Breast epithelium (tissue), 4 donors: ENCODE data around the gene MBOAT1. TPM values are rescaled to one million over a fixed set of nuclear protein-coding genes. Genes with fewer than 3 reads are reported as not detected.
A peak's percentile ranks its signal among the peaks of the same experiment; 100 is the strongest.

ENCODE experiments used
- DNase-seq, 2 donors: peaks; one replicate each; pipeline ENCODE4 v3.0.0-alpha.2; 2019; ENCODE audit warnings: low spot score in 2 of 2
- H3K27ac ChIP-seq, 2 donors: fragments of 200-600 bp; sonication (generic) in 1 of 2; one replicate each; pipeline ENCODE4 v1.5.1; 2016 to 2019; ENCODE audit warnings: mild to moderate bottlenecking in 1 of 2
- H3K27me3 ChIP-seq, 2 donors: fragments of 200-600 bp; sonication (generic) in 1 of 2; one replicate each; pipeline versions ENCODE4 v1.5.1 to v1.6.0; 2017 to 2019; ENCODE audit warnings: control low read depth in 1 of 2, mild to moderate bottlenecking in 1 of 2
- H3K36me3 ChIP-seq: fragments of 200-600 bp; one replicate; pipeline ENCODE4 v1.5.1; 2019
- H3K4me1 ChIP-seq, 2 donors: fragments of 200-600 bp; sonication (generic); one replicate each; pipeline ENCODE4 v1.5.1; 2016 to 2019; ENCODE audit warnings: control low read depth in 1 of 2
- H3K4me3 ChIP-seq, 3 donors: fragments of 200-600 bp; sonication (generic); 1 replicate in 2 of 3; 2 replicates in 1 of 3; pipeline ENCODE4 v1.5.1; 2016 to 2019; ENCODE audit warnings: mild to moderate bottlenecking in 3 of 3, moderate library complexity in 2 of 3
- H3K9me3 ChIP-seq, 2 donors: fragments of 200-600 bp; sonication (generic) in 1 of 2; one replicate each; pipeline ENCODE4 v1.5.1; 2016 to 2019; ENCODE audit warnings: control low read depth in 1 of 2
- POLR2A ChIP-seq: fragments of 450-650 bp; IDR thresholded peaks from one replicate; pipeline ENCODE4 v1.6.1; 2016; ENCODE audit warnings: antibody characterized with exemption, mild to moderate bottlenecking, moderate library complexity
- POLR2AphosphoS5 ChIP-seq, 3 donors: sonication (generic); formaldehyde crosslinking; IDR thresholded peaks; one replicate each; pipeline ENCODE4 v1.6.1; 2017; ENCODE audit warnings: antibody characterized with exemption in 3 of 3
- intact Hi-C: fragments of 100-400 bp; cut with DNase I; formaldehyde crosslinking; loops from one replicate; pipeline ENCODE4 v1.15.1; 2023; ENCODE audit warnings: low total_unique reads
- total RNA-seq, 3 donors: library from RNA; depleted of rRNA; stranded (reverse); fragments of >200 nt; gene quantifications; one replicate each; pipeline ENCODE4 v1.1.0, GENCODE V29; 2016
- TF ChIP-seq, protein P1 (sequence below), 3 donors: fragments of 450-650 bp; IDR thresholded peaks; one replicate each; pipeline ENCODE4 v1.5.1; 2016 to 2017; ENCODE audit warnings: antibody characterized with exemption in 3 of 3, mild to moderate bottlenecking in 3 of 3, moderate library complexity in 3 of 3

MBOAT1 gene
- total RNA-seq, 3 donors from 2014 or later: 10.9 to 38.6 (median 26.2) TPM

GRCh38 chr6:20095436-20095835 is 116.8 kb downstream of the MBOAT1 start:
- TF ChIP-seq, protein P1, sequence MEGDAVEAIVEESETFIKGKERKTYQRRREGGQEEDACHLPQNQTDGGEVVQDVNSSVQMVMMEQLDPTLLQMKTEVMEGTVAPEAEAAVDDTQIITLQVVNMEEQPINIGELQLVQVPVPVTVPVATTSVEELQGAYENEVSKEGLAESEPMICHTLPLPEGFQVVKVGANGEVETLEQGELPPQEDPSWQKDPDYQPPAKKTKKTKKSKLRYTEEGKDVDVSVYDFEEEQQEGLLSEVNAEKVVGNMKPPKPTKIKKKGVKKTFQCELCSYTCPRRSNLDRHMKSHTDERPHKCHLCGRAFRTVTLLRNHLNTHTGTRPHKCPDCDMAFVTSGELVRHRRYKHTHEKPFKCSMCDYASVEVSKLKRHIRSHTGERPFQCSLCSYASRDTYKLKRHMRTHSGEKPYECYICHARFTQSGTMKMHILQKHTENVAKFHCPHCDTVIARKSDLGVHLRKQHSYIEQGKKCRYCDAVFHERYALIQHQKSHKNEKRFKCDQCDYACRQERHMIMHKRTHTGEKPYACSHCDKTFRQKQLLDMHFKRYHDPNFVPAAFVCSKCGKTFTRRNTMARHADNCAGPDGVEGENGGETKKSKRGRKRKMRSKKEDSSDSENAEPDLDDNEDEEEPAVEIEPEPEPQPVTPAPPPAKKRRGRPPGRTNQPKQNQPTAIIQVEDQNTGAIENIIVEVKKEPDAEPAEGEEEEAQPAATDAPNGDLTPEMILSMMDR (IDR thresholded peaks at IDR 0.05): no peak
- no peak for TF ChIP-seq POLR2A
- no peak for TF ChIP-seq POLR2AphosphoS5 (IDR thresholded peaks at IDR 0.05)
- H3K4me1 ChIP-seq: no peaks in the 10 kb centered on the region
- no peak overlapping the region for H3K4me3 ChIP-seq
- H3K27ac ChIP-seq: no peak overlapping the region
- H3K36me3 ChIP-seq: no peaks in the 10 kb centered on the region
- DNase-seq: no peak
- H3K27me3 ChIP-seq: no peaks in the 10 kb centered on the region
- H3K9me3 ChIP-seq: no peaks in the 10 kb centered on the region
- intact Hi-C loops: no loop called here

GRCh38 chr6:20092071-20092566 is 120.2 kb downstream of the MBOAT1 start:
- no peak for TF ChIP-seq POLR2A
- TF ChIP-seq POLR2AphosphoS5 (IDR thresholded peaks at IDR 0.05): no peak
- TF ChIP-seq, protein P1 (IDR thresholded peaks at IDR 0.05): peak; percentile 64 to 86 (median 77)
- Histone ChIP-seq H3K27me3 (no peaks in the 10 kb centered on the region), H3K4me1 (no peaks in the 10 kb centered on the region), H3K27ac (no peak overlapping the region), H3K4me3 (no peak overlapping the region), H3K36me3 (no peaks in the 10 kb centered on the region), H3K9me3 (no peaks in the 10 kb centered on the region)
- DNase-seq: no peak
- intact Hi-C loops: loop anchor here (5.0 kb wide), 1 partner anchor 1490 kb away; no protein-coding TSS in a partner anchor

DNA sequence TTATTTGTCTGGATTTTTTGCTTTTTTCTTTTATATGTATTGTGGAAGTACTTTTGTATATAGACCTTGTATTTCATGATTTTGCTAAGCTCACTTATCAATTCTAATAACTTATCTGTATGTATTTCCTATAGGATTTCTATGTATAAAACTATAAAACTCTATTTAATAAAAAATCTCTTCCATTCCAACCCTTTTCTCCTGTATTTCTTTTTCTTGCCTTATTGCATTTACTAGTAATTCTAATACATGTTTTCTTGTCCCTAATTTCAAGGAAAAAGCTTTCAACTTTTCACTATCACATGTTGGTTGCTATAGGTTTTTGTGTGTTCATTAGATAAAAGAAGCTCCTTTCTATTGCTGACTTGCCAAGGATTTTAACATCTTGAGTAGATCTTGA is 125.3 kb downstream of the MBOAT1 start:
- H3K4me1 ChIP-seq: no peaks in the 10 kb centered on the region
- H3K9me3 ChIP-seq: peaks cover 0 to 9% of the 10 kb centered on the region in 2 donors
- intact Hi-C loops: no loop called here
- no peak overlapping the region for H3K4me3 ChIP-seq
- no peaks in the 10 kb centered on the region for H3K36me3 ChIP-seq
- H3K27me3 ChIP-seq: no peaks in the 10 kb centered on the region
- H3K27ac ChIP-seq: no peak overlapping the region
- TF ChIP-seq POLR2AphosphoS5 (IDR thresholded peaks at IDR 0.05): no peak
- no peak for DNase-seq

GRCh38 chr6:20085817-20086216 is 126.5 kb downstream of the MBOAT1 start:
- H3K27ac ChIP-seq: no peak overlapping the region
- no peaks in the 10 kb centered on the region for H3K27me3 ChIP-seq
- TF ChIP-seq POLR2A (no peak), POLR2AphosphoS5 (IDR thresholded peaks at IDR 0.05) (no peak)
- TF ChIP-seq, protein P1 (IDR thresholded peaks at IDR 0.05): no peak
- DNase-seq: no peak
- no peaks in the 10 kb centered on the region for H3K4me1 ChIP-seq
- no peaks in the 10 kb centered on the region for H3K36me3 ChIP-seq
- intact Hi-C loops: no loop called here
- peaks cover 0 to 9% of the 10 kb centered on the region in 2 donors for H3K9me3 ChIP-seq
- no peak overlapping the region for H3K4me3 ChIP-seq

GRCh38 chr6:20084411-20084810 is 127.9 kb downstream of the MBOAT1 start:
- no peaks in the 10 kb centered on the region for H3K27me3 ChIP-seq

More at GRCh38 chr6:20084411-20084810, 127.9 kb downstream of the MBOAT1 start:
- Histone ChIP-seq H3K4me1 (no peaks in the 10 kb centered on the region), H3K9me3 (peaks cover 0 to 9% of the 10 kb centered on the region in 2 donors), H3K36me3 (no peaks in the 10 kb centered on the region), H3K27ac (no peak overlapping the region), H3K4me3 (no peak overlapping the region)
- intact Hi-C loops: no loop called here
- TF ChIP-seq, protein P1 (IDR thresholded peaks at IDR 0.05): no peak
- TF ChIP-seq POLR2AphosphoS5 (IDR thresholded peaks at IDR 0.05): no peak
- no peak for TF ChIP-seq POLR2A
- no peak for DNase-seq
